ENCODE measurements around the gene COL25A1. TPM values are rescaled to one million over a fixed set of nuclear protein-coding genes. Genes with fewer than 3 reads are reported as not detected.

COL25A1 gene
- total RNA-seq, 2 experiments from 2014 or later: 0.67 TPM; not detected in 1

DNA sequence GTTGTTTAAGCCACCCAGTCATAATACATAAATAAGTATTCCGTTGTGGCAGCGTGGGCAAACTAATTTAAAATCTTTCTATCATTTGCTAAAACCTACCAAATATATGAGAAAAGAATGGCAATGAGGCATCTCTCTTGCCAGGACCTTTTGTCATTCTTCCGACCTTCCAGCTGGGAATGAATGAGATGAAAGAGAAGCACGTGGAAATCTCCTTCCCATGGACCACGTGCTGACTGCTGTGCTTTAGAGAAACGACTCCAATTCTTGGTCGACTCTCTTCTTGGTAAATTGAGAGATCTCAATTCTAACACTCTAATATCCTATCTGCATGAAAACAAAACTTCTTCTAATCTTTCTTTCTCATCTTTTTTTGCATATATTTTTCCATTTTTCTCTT is 116.5 kb downstream of the COL25A1 start:
- DNase-seq (no peak), ATAC-seq (ENCODE audit: low read depth) (no peak)
- no peaks in the 10 kb centered on the region for H3K36me3 Mint-ChIP-seq
- no peaks in the 10 kb centered on the region for H3K4me1 Mint-ChIP-seq
- POLR2A ChIA-PET: no interaction called here
- no peak overlapping the region for H3K27ac Mint-ChIP-seq
- H3K9me3 Mint-ChIP-seq: peaks cover 2% of the 10 kb centered on the region
- peaks cover 10% of the 10 kb centered on the region for H3K27me3 Mint-ChIP-seq
- H3K4me3 Mint-ChIP-seq: no peak overlapping the region

DNA sequence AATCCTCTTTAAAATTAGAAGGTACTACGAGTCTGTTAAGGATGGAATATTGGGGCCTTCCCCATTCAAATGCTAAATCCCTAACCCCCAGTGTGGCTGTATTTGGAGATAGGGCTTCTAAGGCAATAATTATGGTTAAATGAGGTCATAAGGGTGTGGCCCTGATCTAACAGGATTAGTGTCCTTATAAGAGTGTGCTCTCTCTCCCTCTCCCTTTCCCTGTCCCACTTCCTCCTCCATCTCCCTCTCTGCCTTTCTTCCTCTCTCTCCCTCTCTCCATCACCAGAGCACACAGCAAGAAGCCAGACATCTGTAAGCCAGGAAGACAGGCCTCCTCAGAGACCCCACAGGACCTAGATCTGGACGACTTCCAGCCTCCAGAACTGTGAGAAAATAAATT is 116.9 kb downstream of the COL25A1 start:
- Mint-ChIP-seq H3K9me3 (peaks cover 2% of the 10 kb centered on the region), H3K4me3 (no peak overlapping the region), H3K36me3 (no peaks in the 10 kb centered on the region), H3K27me3 (peaks cover 10% of the 10 kb centered on the region), H3K4me1 (no peaks in the 10 kb centered on the region), H3K27ac (no peak overlapping the region)
- DNase-seq (no peak), ATAC-seq (ENCODE audit: low read depth) (no peak)
- POLR2A ChIA-PET: no interaction called here

DNA sequence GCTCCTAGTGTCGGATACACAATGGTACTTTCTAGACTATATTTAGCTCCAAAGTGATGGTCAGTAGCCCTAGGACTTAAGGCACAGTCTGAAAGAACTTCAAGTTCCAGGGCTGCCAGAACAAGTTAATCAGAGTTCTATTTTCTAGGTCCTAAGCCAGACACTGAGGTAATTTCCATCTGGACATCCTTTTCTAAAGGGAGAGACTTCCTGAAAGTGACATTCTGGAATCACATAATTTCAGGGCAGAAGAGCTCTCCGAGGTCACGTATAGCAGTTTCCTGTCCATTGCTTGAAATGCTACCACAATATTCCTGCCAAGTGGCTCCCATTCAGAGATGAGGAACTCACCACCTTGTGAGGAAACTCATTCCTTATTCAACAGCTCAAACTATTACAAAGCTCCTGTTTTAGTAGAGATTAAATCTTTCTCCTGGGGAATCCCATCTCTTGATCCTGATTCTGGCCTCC is 117.9 kb downstream of the COL25A1 start:
- H3K27ac Mint-ChIP-seq: no peak overlapping the region
- peaks cover 10% of the 10 kb centered on the region for H3K27me3 Mint-ChIP-seq
- no peak for ATAC-seq (ENCODE audit: low read depth)
- POLR2A ChIA-PET: no interaction called here
- H3K4me3 Mint-ChIP-seq: no peak overlapping the region
- H3K9me3 Mint-ChIP-seq: peaks cover 2% of the 10 kb centered on the region
- no peak for DNase-seq
- no peaks in the 10 kb centered on the region for H3K4me1 Mint-ChIP-seq
- no peaks in the 10 kb centered on the region for H3K36me3 Mint-ChIP-seq

DNA sequence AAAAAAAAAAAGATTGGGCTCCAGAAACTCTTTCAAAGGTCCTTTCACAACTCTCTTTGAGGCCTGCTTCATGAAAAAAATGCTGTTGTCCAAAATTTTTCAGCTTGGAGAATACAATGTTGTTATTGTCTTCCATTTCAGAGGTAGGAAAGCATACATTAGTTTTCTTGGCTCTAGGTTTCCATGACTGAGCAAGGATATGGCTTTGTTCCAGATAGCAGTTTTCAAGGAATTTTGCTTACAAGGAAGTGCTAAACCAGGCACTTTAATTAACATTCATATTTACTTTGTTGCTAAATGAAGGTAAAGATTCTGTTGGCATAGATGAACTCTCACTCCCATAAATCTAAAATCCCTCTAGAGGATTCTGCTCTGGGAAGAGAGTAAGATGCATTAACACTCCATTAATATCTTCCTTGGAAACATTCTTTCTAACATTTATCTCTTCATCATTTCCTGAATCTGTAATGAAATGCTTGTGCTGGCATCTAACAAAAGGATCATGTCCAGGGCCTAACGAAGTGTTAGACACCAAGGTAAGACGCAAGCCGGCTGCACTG is 118.4 kb downstream of the COL25A1 start:
- H3K27ac Mint-ChIP-seq: no peak overlapping the region
- no peaks in the 10 kb centered on the region for H3K4me1 Mint-ChIP-seq
- POLR2A ChIA-PET: no interaction called here
- ATAC-seq (ENCODE audit: low read depth) (no peak), DNase-seq (no peak)
- no peaks in the 10 kb centered on the region for H3K36me3 Mint-ChIP-seq
- H3K9me3 Mint-ChIP-seq: peaks cover 2% of the 10 kb centered on the region
- no peak overlapping the region for H3K4me3 Mint-ChIP-seq
- peaks cover 10% of the 10 kb centered on the region for H3K27me3 Mint-ChIP-seq

DNA sequence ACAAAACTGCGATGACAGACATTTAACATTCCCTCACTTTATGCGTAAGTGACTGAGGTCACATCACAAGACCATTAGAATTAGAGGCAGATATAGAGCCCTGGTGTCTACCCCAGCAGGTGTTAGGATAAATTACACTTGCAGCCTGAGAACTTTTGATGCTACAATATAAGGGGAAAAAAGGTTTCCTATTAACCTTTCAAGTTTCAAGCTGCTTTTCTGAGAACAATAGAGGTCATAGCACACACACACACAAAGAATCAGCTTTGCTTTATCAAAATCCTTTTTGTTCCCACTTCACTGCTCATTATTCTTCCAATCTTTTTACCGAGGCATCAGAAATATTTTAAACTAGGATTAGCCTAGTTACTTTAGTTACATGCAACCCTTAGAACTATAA is 119.8 kb downstream of the COL25A1 start:
- POLR2A ChIA-PET: no interaction called here
- Mint-ChIP-seq H3K27me3 (peaks cover 7% of the 10 kb centered on the region), H3K27ac (no peak overlapping the region), H3K4me3 (no peak overlapping the region), H3K36me3 (no peaks in the 10 kb centered on the region), H3K4me1 (no peaks in the 10 kb centered on the region), H3K9me3 (peaks cover 2% of the 10 kb centered on the region)
- ATAC-seq (ENCODE audit: low read depth): no peak
- DNase-seq: no peak

DNA sequence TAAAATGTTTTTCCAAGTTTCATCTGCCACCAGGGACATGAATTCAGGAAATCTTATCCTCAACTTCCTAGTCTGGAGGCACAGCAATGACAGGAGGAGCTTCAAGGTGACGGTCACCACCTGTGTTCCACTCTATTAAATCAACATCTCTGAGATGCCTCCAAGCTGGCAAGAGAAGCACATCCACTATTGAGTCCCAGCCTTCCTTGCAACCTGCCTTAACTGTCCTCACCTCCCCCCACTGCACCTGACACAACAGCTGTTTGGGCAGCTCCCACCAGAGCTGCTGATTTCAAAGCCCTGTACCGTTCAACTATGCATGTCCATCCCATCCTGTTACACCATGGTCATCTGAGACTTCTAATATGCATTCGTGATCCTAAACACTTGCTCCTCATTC is 123.4 kb downstream of the COL25A1 start:
- H3K27ac Mint-ChIP-seq: no peak overlapping the region
- no peak for ATAC-seq (ENCODE audit: low read depth)
- POLR2A ChIA-PET: interaction anchor here (1.2 kb wide), 1 partner anchor 53 kb away, joined by 4 read pairs; no protein-coding TSS in a partner anchor
- DNase-seq: no peak
- no peaks in the 10 kb centered on the region for H3K4me1 Mint-ChIP-seq
- H3K27me3 Mint-ChIP-seq: peaks cover 3% of the 10 kb centered on the region
- no peak overlapping the region for H3K4me3 Mint-ChIP-seq
- H3K36me3 Mint-ChIP-seq: no peaks in the 10 kb centered on the region
- no peaks in the 10 kb centered on the region for H3K9me3 Mint-ChIP-seq

DNA sequence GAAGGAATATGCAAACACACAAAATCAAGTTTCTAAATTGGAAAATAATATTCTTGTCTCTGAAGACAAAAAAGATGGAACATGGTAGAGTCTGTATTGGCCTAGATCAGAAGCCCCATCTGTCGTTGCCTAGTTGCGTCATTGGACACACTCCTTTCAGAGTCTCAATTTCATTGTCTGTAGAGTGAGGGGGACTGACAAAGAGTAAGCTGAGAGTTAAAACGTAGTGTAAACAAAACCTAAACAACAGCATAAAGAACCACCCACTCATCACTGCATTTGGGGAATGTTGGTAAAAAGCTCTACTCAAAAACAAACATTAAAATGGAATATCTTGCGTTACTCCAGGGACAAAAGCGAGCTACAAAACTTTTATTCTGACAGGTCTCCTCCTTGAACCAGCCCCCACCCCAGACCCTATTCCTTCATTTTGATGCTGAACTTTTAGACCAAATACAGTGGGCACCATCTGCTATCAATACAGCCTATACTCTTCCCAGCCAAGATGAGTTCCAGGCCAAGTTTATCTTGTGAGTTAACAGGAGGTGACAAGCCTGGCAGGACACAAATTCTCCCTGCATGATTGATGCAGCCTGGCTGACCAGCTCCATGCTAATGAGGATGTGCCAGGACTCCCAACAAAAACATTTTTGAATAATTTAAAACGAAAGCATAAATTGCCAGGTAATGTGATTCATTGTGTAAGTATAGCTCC is 125.2 kb downstream of the COL25A1 start:
- POLR2A ChIA-PET: no interaction called here
- DNase-seq: no peak

DNA sequence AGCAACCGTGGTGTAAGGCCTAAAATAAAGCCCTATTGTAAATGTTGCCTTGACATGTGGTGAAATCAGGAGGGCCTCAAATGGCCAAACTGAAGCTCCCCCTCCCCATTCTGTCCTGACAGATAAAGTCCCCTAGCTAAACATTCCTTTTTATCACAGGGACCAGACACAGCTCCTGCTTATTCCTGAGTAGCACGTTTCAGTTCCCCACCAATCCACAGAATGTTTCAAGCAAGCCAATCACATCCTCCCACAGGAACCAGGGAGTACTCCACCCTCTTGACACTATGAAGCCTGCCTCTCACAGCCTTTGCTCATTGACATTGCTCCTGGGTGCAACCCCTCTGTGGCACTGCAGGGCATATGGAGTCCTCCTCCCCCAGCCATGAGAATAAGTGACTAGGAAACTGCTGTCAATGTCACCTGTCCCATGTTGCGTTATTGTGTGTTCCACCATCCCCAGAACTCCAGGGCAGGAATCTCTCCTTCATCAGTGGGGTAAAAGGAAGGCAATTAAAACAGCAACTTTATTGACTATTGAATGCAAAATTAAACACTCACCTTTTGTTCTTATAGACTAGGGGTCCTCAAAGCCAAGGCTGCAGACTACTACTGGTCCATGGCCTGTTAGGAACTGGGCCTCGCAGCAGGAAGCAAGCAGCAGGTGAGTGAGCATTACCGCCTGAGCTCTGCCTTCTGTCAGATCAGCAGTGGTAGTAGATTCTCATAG is 128.1 kb downstream of the COL25A1 start:
- Mint-ChIP-seq H3K4me3 (no peak overlapping the region), H3K36me3 (no peaks in the 10 kb centered on the region), H3K9me3 (no peaks in the 10 kb centered on the region), H3K4me1 (no peaks in the 10 kb centered on the region), H3K27ac (no peak overlapping the region), H3K27me3 (peaks cover 2% of the 10 kb centered on the region)
- POLR2A ChIA-PET: no interaction called here
- ATAC-seq (ENCODE audit: low read depth) (no peak), DNase-seq (no peak)

More for the DNA sequence above, 125.2 kb downstream of the COL25A1 start:
- no peak for ATAC-seq (ENCODE audit: low read depth)
- Mint-ChIP-seq H3K27ac (no peak overlapping the region), H3K27me3 (peaks cover 3% of the 10 kb centered on the region), H3K9me3 (no peaks in the 10 kb centered on the region), H3K36me3 (no peaks in the 10 kb centered on the region), H3K4me3 (no peak overlapping the region), H3K4me1 (no peaks in the 10 kb centered on the region)

DNA sequence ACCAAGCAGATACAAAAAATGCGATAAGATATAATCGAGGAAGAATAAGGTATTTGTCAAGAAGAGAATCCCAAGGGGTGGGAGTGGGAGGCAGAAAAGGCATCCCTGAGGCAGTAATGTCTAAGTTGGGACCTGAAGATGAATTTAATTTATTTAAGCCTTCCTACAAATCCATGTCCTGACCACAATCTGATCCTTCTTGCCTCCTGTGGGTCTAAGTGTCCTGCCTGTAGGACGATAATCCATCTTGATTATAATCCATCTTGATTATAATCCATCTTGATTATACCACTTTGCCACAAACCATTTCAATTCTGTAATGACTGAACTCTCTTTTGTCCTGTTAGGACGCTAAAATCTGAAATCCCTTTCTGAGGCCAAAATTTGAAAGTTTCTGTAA is 130.2 kb downstream of the COL25A1 start:
- Mint-ChIP-seq H3K4me1 (no peaks in the 10 kb centered on the region), H3K27ac (no peak overlapping the region), H3K36me3 (no peaks in the 10 kb centered on the region), H3K4me3 (no peak overlapping the region), H3K9me3 (no peaks in the 10 kb centered on the region), H3K27me3 (peaks cover 16% of the 10 kb centered on the region)
- no peak for DNase-seq
- ATAC-seq (ENCODE audit: low read depth): no peak
- POLR2A ChIA-PET: no interaction called here

DNA sequence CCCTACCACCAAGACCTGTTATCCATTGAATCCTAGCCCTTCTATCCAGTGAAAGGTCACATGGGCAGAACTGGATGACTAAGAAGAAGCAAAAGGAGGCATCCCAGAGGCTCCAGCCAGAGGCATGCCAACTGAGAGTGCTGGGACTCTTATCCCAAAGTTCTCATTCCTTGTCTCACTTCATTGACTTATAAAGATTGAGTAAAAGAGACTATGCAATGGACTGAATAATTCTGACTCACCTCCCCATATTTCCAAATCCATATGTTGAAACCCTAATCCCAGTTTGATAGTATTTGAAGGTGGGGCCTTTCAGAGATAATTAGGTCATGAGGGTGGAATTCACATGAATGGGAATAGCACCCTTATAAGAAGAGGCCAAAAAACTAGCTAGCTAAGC is 131.4 kb downstream of the COL25A1 start:
- H3K27me3 Mint-ChIP-seq: peaks cover 25% of the 10 kb centered on the region
- no peak overlapping the region for H3K4me3 Mint-ChIP-seq
- ATAC-seq (ENCODE audit: low read depth) (no peak), DNase-seq (no peak)
- H3K9me3 Mint-ChIP-seq: no peaks in the 10 kb centered on the region
- H3K27ac Mint-ChIP-seq: no peak overlapping the region
- H3K4me1 Mint-ChIP-seq: no peaks in the 10 kb centered on the region
- H3K36me3 Mint-ChIP-seq: no peaks in the 10 kb centered on the region
- POLR2A ChIA-PET: no interaction called here

DNA sequence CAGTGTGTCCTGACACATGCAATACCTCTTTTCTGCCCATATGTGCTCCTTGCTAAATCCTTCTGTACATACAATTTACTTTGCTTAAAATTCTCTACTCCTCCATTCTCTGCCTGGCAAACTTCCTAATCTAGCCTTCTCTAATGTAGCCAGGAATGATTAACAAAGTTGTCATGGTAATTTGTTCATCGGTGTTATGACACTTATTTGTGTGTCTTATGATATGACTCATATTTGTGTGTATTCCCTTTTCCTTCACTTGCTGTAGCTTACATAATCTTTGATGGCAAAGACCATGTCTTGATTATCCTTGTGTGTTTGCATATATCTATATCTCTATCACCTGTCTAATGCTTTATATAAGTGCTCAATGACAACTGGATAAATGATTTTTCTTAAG is 133.3 kb downstream of the COL25A1 start:
- POLR2A ChIA-PET: no interaction called here
- no peak overlapping the region for H3K4me3 Mint-ChIP-seq
- no peak for ATAC-seq (ENCODE audit: low read depth)
- DNase-seq: no peak
- no peaks in the 10 kb centered on the region for H3K4me1 Mint-ChIP-seq
- no peak overlapping the region for H3K27ac Mint-ChIP-seq
- no peaks in the 10 kb centered on the region for H3K36me3 Mint-ChIP-seq
- H3K27me3 Mint-ChIP-seq: peaks cover 26% of the 10 kb centered on the region
- H3K9me3 Mint-ChIP-seq: no peaks in the 10 kb centered on the region

DNA sequence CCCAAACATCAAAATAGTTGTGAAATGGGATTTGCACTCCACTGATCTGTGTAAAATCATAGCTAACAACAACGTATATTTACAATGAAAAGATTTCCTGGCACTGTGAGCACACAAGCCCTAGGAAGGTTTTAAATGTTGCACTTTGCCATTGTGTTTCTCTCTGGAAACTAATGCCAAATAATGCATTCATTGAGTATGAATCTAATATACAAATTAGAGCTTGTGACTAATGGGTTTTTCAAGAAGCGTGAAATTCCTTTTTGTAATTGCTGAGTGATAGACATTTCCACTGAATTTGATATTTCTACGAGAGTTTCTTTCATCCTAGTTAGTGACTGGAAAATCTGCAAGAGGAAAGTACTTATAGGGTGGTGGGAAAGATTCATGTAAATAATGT is 135.9 kb downstream of the COL25A1 start:
- peaks cover 26% of the 10 kb centered on the region for H3K27me3 Mint-ChIP-seq
- no peak overlapping the region for H3K27ac Mint-ChIP-seq
- ATAC-seq (ENCODE audit: low read depth): no peak
- no peak for DNase-seq
- H3K4me1 Mint-ChIP-seq: no peaks in the 10 kb centered on the region
- POLR2A ChIA-PET: no interaction called here
- no peaks in the 10 kb centered on the region for H3K36me3 Mint-ChIP-seq
- no peaks in the 10 kb centered on the region for H3K9me3 Mint-ChIP-seq
- H3K4me3 Mint-ChIP-seq: no peak overlapping the region

DNA sequence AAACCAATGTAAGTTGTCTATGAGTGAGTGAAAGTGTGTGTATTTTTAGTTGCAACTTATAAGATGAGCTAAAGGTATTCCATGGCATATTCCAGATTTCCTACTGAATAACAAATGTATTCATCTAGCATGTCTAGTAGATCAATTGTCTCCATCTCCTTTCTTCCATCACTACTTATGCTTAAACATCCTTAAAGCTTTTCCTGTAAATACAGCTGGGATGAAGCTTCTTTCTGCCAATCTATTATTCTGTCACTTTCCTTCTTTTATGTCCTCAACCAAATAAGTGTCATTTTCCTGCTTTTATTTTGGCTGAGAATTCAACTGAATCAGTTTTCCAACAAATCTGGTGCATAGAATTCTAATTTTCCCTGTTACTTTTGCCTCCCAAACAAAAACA is 136.3 kb downstream of the COL25A1 start:
- Mint-ChIP-seq H3K9me3 (no peaks in the 10 kb centered on the region), H3K27ac (no peak overlapping the region), H3K27me3 (peaks cover 26% of the 10 kb centered on the region), H3K36me3 (no peaks in the 10 kb centered on the region), H3K4me1 (no peaks in the 10 kb centered on the region), H3K4me3 (no peak overlapping the region)
- no peak for DNase-seq
- no peak for ATAC-seq (ENCODE audit: low read depth)
- POLR2A ChIA-PET: no interaction called here

DNA sequence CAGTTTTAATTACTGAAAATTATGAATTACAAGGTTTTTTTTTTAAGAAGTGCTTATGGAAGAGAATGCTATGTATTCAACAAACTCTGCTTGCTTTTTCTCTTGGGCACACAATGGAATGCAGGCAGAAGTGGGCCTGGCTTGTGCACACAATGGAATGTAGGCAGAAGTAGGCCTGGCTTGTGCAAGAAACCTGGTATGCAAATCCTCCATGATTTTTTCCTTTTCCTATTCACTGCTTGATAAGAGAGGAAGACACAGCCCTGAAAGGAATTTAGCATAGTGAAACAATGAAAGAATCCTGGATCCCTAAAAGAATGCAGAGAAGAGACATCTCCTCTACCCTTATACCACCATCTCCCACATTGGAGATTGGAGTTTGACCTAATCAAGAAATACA is 138.4 kb downstream of the COL25A1 start:
- peaks cover 23% of the 10 kb centered on the region for H3K27me3 Mint-ChIP-seq
- H3K27ac Mint-ChIP-seq: no peak overlapping the region
- H3K36me3 Mint-ChIP-seq: no peaks in the 10 kb centered on the region
- ATAC-seq (ENCODE audit: low read depth) (no peak), DNase-seq (no peak)
- H3K4me3 Mint-ChIP-seq: no peak overlapping the region
- POLR2A ChIA-PET: no interaction called here
- no peaks in the 10 kb centered on the region for H3K4me1 Mint-ChIP-seq
- H3K9me3 Mint-ChIP-seq: no peaks in the 10 kb centered on the region
